HCT116 (cell line): Measurements from ENCODE around the gene CSDE1. TPM values are rescaled to one million over a fixed set of nuclear protein-coding genes. Genes with fewer than 3 reads are reported as not detected.

Experiments
- ATAC-seq: fragments of 200-7000 bp; cut with Tn5 transposase; 2 replicates; pipeline ENCODE4 v1.9.1; 2020; ENCODE audit warnings: mild to moderate bottlenecking, moderate library complexity
- BruUV-seq: library from RNA; stranded (reverse); fragments of 400-500 nt; replicated peaks from 2 replicates; lab custom pipeline; 2021; lab: Mats Ljungman, UMichigan
- CTCF ChIA-PET: fragments of 300-600 bp; sonication (Branson Sonifier 250); formaldehyde crosslinking; loops from one replicate; lab custom pipeline; 2021; ENCODE audit warnings: antibody characterized with exemption; lab: Charles Lee
- POLR2A ChIA-PET: fragments of 300-600, 350-600 bp; sonication (Branson Sonifier 250); formaldehyde crosslinking; loops from one replicate; lab custom pipeline; 2021; ENCODE audit warnings: antibody characterized with exemption; lab: Charles Lee
- RAD21 ChIA-PET, 2 experiments: fragments of 300-600 bp; sonication (Branson Sonifier 250); formaldehyde crosslinking; loops; one replicate each; lab custom pipeline; 2023; ENCODE audit warnings: low total read pairs in 2 of 2; ENCODE audit not compliant: uncharacterized antibody in 2 of 2, unreplicated experiment in 2 of 2, low non-redundant PET in 1 of 2; lab: Charles Lee
- DNase-seq: peaks from one replicate; pipeline ENCODE4 v3.0.0-alpha.2; 2010; ENCODE audit warnings: low read depth, low spot score
- H2AFZ ChIP-seq: fragments of 200-600 bp; shearing (Covaris generic), sonication (generic); 2 replicates; pipeline ENCODE4 v1.6.1; 2017; ENCODE audit warnings: low read depth, mixed run types, mixed read lengths, antibody characterized with exemption, low read length; ENCODE audit not compliant: poor library complexity, severe bottlenecking
- H3K27ac ChIP-seq: 2 replicates; pipeline ENCODE4 v1.5.1; 2012; ENCODE audit warnings: low read depth, low read length
- H3K27me3 ChIP-seq: fragments of 200-600 bp; sonication (generic); 2 replicates; pipeline ENCODE4 v1.6.1; 2016; ENCODE audit warnings: mixed run types, low read length, mixed read lengths; ENCODE audit not compliant: insufficient read depth
- H3K36me3 ChIP-seq, 2 experiments: fragments of 200-500 bp in 1 of 2; fragments of 200-600 bp in 1 of 2; sonication (Bioruptor generic) in 1 of 2; sonication (generic) in 1 of 2; 2 replicates each; pipeline versions ENCODE4 v1.5.1 to v1.6.1; 2014 to 2016; ENCODE audit warnings: low read length in 2 of 2, inconsistent platforms in 1 of 2, mixed read lengths in 1 of 2, mixed run types in 1 of 2; ENCODE audit not compliant: insufficient read depth in 2 of 2, control insufficient read depth in 1 of 2
- H3K4me1 ChIP-seq, 2 experiments: fragments of 200-600 bp in 1 of 2; sonication (generic) in 1 of 2; 2 replicates each; pipeline versions ENCODE4 v1.5.1 to v1.6.1; 2012 to 2017; ENCODE audit warnings: low read length in 2 of 2, inconsistent platforms in 1 of 2, mild to moderate bottlenecking in 1 of 2, mixed read lengths in 1 of 2, mixed run types in 1 of 2, moderate library complexity in 1 of 2; ENCODE audit not compliant: insufficient read depth in 2 of 2, control insufficient read depth in 1 of 2
- H3K4me2 ChIP-seq: fragments of 200-600 bp; sonication (generic); 2 replicates; pipeline ENCODE4 v1.6.1; 2017; ENCODE audit warnings: mixed run types, low read length, mixed read lengths
- H3K4me3 ChIP-seq, 2 experiments: fragments of 200-600 bp in 1 of 2; sonication (generic) in 1 of 2; replicated peaks in 1 of 2; 2 replicates each; pipeline ENCODE4 v1.5.1; 2011 to 2016; ENCODE audit warnings: low read length in 2 of 2, control low read depth in 1 of 2, low read depth in 1 of 2, mild to moderate bottlenecking in 1 of 2, mixed read lengths in 1 of 2, mixed run types in 1 of 2
- H3K79me2 ChIP-seq: fragments of 200-600 bp; sonication (generic); 2 replicates; pipeline ENCODE4 v1.6.1; 2017; ENCODE audit warnings: mild to moderate bottlenecking, mixed run types, low read length, moderate library complexity, mixed read lengths; ENCODE audit not compliant: insufficient read depth
- H3K9ac ChIP-seq: fragments of 200-600 bp; sonication (generic); 2 replicates; pipeline ENCODE4 v1.6.1; 2016; ENCODE audit warnings: low read length, mixed read lengths
- H3K9me2 ChIP-seq: fragments of 200-600 bp; sonication (generic), shearing (Covaris generic); 2 replicates; pipeline ENCODE4 v1.6.1; 2017; ENCODE audit warnings: mixed run types, mild to moderate bottlenecking, moderate library complexity; ENCODE audit not compliant: insufficient read depth
- H3K9me3 ChIP-seq, 2 experiments: fragments of 200-500 bp in 1 of 2; fragments of 200-600 bp in 1 of 2; sonication (Bioruptor generic) in 1 of 2; sonication (generic) in 1 of 2; 2 replicates each; pipeline ENCODE4 v1.6.1; 2014 to 2017; ENCODE audit warnings: low read length in 2 of 2, mixed read lengths in 2 of 2, inconsistent platforms in 1 of 2, low read depth in 1 of 2, mild to moderate bottlenecking in 1 of 2, mixed run types in 1 of 2, moderate library complexity in 1 of 2; ENCODE audit not compliant: control insufficient read depth in 1 of 2, insufficient read depth in 1 of 2
- H4K20me1 ChIP-seq: fragments of 200-600 bp; sonication (generic), shearing (Covaris generic); 2 replicates; pipeline ENCODE4 v1.6.1; 2017; ENCODE audit warnings: mixed run types, mild to moderate bottlenecking, moderate library complexity; ENCODE audit not compliant: insufficient read depth
- CEBPB ChIP-seq: IDR thresholded peaks from 2 replicates; pipeline ENCODE4 v1.6.1; 2012; ENCODE audit warnings: low read depth
- EZH2 ChIP-seq: fragments of 200-600 bp; sonication (generic); IDR thresholded peaks from 2 replicates; pipeline ENCODE4 v1.6.1; 2017; ENCODE audit warnings: antibody characterized with exemption, mixed run types
- EZH2phosphoT487 ChIP-seq: fragments of 200-600 bp; IDR thresholded peaks from 2 replicates; pipeline ENCODE4 v1.6.1; 2018; ENCODE audit warnings: antibody characterized with exemption, borderline replicate concordance
- POLR2AphosphoS5 ChIP-seq: IDR thresholded peaks from 2 replicates; pipeline ENCODE4 v1.6.1; 2011; ENCODE audit warnings: mild to moderate bottlenecking, low read depth, low read length, moderate library complexity
- SP1 ChIP-seq: IDR thresholded peaks from 2 replicates; pipeline ENCODE4 v1.6.1; 2012; ENCODE audit warnings: low read depth
- SRF ChIP-seq: IDR thresholded peaks from 2 replicates; pipeline ENCODE4 v1.6.1; 2012; ENCODE audit warnings: low read depth
- TCF7L2 ChIP-seq: IDR thresholded peaks from 2 replicates; pipeline ENCODE4 v1.7.0; 2011; ENCODE audit warnings: borderline replicate concordance, inconsistent platforms; ENCODE audit not compliant: insufficient read depth, insufficient read length; ENCODE audit errors: extremely low read depth
- YY1 ChIP-seq: IDR thresholded peaks from 2 replicates; pipeline ENCODE4 v1.6.1; 2011; ENCODE audit warnings: low read length, low read depth, moderate library complexity, mild to moderate bottlenecking; ENCODE audit not compliant: insufficient replicate concordance; ENCODE audit errors: extremely low read depth
- ZNF274 ChIP-seq: fragments of 200-500 bp; sonication (Bioruptor generic); IDR thresholded peaks from 2 replicates; pipeline ENCODE4 v1.6.1; 2014; ENCODE audit warnings: mild to moderate bottlenecking, low read depth, low read length, inconsistent platforms
- intact Hi-C: fragments of 100-400 bp; cut with micrococcal nuclease; formaldehyde crosslinking; loops from 2 replicates; pipeline ENCODE4 v1.10.0; 2022
- total RNA-seq: library from RNA; stranded (reverse); gene quantifications from one replicate; pipeline ENCODE4 v1.2.1, GENCODE V29; 2021; ENCODE audit not compliant: unreplicated experiment
- TF ChIP-seq, protein P1 (sequence below): IDR thresholded peaks from 2 replicates; pipeline ENCODE4 v1.6.1; 2012; ENCODE audit warnings: low read depth

Gene CSDE1
- total RNA-seq, 1 experiment from 2014 or later, result 515 TPM

DNA sequence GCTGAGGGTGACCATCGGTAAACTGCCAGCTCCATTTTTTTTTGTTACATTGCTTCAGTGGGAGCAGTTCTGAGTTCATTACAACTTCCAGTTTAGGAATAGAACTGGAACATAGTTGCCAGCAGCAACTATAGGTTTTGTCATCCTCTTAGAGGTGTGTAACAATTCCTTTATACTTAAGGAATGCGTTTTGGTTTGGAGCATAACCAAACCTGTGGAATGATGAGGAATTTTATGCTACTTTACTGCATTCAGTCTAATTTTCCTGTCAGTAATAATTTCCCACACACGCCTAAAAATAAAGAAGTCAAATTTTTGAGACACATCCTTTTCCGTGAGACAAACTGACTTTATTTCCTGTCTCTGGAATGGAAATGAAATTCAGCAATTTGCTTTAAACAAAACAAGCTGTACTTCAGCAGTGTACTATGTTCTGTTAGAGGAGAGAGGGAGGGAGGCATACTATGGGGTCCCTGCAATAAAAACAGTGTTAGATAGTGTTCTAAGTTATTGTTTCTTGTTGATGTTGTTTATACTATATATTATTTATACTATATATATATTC, 57.7 kb downstream of the CSDE1 start:
- Histone ChIP-seq H3K4me2 (no peak overlapping the region), H3K9me3 (no peaks in the 10 kb centered on the region), H3K79me2 (no peaks in the 10 kb centered on the region), H3K27ac (no peak overlapping the region), H3K4me1 (no peaks in the 10 kb centered on the region), H3K9ac (no peak overlapping the region), H2AFZ (no peak overlapping the region), H3K4me3 (no peak overlapping the region), H4K20me1 (no peaks in the 10 kb centered on the region), H3K27me3 (no peaks in the 10 kb centered on the region), H3K9me2 (no peaks in the 10 kb centered on the region), H3K36me3 (no peaks in the 10 kb centered on the region)
- DNase-seq (no peak), ATAC-seq (no peak)
- CTCF ChIA-PET, result no interaction called here
- intact Hi-C loops, result no loop called here
- RAD21 ChIA-PET, result no interaction called here
- no TSS peak for BruUV-seq
- TF ChIP-seq SP1, result no peak
- no peak for TF ChIP-seq EZH2
- TF ChIP-seq, protein P1, sequence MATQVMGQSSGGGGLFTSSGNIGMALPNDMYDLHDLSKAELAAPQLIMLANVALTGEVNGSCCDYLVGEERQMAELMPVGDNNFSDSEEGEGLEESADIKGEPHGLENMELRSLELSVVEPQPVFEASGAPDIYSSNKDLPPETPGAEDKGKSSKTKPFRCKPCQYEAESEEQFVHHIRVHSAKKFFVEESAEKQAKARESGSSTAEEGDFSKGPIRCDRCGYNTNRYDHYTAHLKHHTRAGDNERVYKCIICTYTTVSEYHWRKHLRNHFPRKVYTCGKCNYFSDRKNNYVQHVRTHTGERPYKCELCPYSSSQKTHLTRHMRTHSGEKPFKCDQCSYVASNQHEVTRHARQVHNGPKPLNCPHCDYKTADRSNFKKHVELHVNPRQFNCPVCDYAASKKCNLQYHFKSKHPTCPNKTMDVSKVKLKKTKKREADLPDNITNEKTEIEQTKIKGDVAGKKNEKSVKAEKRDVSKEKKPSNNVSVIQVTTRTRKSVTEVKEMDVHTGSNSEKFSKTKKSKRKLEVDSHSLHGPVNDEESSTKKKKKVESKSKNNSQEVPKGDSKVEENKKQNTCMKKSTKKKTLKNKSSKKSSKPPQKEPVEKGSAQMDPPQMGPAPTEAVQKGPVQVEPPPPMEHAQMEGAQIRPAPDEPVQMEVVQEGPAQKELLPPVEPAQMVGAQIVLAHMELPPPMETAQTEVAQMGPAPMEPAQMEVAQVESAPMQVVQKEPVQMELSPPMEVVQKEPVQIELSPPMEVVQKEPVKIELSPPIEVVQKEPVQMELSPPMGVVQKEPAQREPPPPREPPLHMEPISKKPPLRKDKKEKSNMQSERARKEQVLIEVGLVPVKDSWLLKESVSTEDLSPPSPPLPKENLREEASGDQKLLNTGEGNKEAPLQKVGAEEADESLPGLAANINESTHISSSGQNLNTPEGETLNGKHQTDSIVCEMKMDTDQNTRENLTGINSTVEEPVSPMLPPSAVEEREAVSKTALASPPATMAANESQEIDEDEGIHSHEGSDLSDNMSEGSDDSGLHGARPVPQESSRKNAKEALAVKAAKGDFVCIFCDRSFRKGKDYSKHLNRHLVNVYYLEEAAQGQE, result no peak
- no peak for TF ChIP-seq YY1
- no peak for TF ChIP-seq CEBPB
- no peak for TF ChIP-seq SRF
- no peak for TF ChIP-seq POLR2AphosphoS5
- TF ChIP-seq TCF7L2, result no peak
- TF ChIP-seq EZH2phosphoT487, result no peak
- no peak for TF ChIP-seq ZNF274
- POLR2A ChIA-PET, result no interaction called here
